NCI-H526 (cell line): Measurements from ENCODE around the gene UBR7.
"Not testable (repeated sequence)": the region's sequence is repeated elsewhere in the genome, so short reads cannot be mapped to it uniquely, and the experiment has no call there.

Source experiments
- DNase-seq, 2 experiments: peaks; one replicate each; lab custom pipeline; 2025; lab: John Stamatoyannopoulos, UW

UBR7 gene

DNA sequence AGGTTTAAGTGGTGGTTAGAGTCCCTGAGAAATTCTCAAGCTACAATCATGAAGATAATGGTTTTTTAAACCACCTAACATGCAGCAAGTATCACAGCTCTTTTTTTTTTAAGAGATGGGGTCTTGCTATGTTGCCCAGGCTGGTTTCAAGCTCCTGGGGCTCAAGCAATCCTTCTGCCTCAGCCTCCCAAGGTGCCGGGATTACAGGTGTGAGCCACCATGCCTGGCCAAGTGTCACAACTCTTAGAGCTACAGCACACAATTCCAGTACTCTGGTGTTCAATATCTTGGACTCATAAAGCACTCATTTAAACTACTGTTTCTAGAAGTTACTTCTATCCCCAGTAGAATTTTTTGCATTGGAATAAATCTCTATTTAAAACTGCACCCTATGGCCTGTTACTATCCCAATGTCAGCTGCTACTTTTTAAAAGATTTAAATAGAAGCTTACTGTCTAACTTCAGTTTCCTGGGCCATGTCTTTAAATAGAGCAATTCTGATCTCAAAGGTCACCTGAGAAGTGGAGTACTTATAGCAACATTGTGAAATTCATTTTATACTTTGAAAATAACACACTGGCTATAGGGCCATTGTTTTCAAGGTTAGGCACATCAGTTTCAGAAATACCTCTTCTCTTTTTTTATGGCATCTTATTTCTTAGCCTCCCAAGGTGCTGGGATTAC is 11.6 kb upstream of the UBR7 start:
- no peak for DNase-seq

DNA sequence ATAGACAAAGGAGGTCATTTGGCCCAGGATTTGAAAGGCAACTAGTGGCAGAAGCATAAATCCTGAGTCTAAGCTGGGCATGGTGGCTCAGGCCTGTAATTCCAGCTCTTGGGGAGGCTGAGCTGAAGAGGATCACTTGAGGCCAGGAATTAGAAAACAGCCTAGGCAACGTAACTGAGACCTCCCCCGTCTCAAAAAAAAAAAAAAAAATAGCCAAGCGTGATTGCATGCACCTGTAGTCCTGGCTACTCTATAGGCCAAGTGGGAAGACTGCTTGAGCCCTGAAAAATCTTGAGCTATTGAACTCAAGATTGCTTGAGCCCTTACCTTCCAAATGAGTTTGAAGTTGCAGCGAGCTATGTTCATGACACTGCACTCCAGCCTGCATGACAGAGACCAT is 8.0 kb upstream of the UBR7 start:
- no peak for DNase-seq

GRCh38 chr14:93200553-93200952 is 6.5 kb upstream of the UBR7 start:
- no peak for DNase-seq

DNA sequence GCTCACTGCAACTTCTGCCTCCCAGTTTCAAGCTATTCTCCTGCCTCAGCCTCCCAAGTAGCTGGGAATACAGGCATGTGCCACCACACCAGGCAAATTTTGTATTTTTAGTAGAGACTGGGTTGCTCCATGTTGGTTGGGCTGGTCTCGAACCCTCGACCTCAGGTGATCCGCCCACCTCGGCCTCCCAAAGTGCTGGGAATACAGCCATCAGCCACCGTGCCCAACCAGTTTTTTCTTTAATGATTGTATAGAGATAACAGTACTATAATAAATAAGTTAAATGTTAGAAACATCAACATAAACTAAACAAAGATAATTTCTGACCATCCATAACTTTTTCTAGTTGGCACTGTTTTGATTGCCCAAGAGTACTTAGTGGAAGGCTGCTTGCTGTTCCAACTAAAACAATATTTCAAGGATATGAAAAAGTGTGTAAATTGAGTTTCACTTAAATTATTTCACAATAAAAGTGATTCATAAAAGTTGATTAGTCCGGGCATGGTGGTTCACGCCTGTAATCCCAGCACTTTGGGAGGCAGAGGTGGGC is 5.8 kb upstream of the UBR7 start:
- no peak for DNase-seq

DNA sequence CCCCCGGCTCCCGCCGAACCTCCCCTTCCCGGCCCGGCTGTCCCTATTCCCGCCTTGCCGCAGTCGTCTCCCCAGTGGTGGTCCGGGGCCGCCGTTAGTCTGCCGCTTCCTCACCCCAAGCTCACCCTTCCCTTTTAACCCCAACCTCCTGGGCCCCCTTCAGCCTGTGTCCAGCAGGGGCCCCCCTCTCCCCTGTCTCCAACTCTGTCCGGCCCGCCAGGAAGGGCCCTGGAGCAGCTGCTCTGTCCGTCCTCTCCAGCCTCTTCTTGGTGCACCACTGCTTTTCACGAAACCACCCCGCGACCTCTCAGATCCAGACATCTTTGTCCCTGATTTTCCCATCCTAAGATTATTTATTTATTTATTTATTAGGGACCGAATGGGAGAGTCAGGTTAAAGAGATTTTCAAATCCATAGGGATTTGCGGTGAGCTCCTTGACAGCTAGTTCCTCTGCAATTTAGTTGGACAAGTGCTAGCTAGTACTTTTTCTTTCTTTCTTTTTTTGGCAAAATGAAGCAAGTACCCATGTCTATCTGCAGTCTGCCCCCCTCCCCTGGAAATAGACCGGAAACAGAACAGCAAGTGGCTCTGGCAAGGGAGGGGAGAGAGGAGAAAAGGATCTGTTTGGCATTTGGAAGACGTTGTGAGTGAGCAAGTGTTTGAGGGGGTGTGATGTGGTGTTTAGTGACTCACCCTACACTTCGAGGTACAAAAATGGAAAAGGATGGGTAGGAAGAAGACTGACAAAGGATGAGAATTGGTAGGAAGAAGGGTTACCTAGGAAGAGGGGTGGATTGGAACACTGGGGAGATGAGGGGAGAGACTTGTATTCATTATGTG is 632 bp downstream of the UBR7 start:
- peak in 1 of 2 experiments; percentile 80 for DNase-seq

GRCh38 chr14:93212432-93212831 is 5.4 kb downstream of the UBR7 start:
- DNase-seq = no peak

DNA sequence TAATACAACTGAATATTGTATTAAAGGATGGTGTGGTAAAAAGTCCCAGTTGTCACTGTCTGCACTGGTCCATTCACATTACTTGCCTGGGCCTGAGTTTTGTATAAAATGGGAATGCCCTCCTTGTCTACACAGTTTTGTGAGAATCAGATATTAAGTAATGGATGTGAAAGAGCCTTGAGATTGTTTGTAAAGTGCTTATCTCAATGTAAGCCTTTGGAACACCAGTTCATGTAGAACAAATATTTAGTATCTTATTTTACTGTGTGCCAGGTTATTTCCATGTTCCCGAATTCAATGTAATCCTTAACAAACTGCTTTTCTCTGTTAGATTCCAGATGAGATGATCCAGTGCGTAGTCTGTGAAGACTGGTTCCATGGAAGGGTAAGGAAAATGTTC is 7.5 kb downstream of the UBR7 start:
- DNase-seq = no peak

DNA sequence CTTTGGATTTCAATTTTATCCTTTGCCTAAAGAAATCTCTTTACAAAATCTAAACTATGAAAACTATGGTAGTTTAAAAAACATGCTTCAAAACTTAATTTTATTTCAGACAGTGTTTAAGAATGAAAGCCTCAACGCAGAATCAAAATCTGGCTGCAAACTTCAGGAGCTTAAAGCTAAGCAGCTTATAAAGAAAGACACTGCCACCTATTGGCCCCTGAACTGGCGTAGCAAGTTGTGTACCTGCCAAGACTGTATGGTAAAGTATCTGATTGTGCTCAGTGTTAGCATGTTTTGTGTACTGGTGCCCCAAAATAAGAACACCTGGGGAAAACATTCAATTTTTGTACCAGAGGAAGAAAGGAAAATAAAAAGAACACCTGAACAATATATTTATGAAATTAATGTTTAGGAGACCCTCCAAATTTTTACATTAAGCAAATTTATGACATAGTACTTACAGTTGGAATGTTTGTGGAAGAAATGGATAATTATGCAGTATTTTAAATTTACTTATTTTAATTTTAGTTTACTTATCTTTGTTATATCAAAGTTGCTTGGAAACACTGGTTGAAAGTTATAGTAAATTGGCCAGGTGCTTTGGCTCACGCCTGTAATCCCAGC is 12.2 kb downstream of the UBR7 start:
- DNase-seq = peak; percentile 37 to 60

GRCh38 chr14:93220509-93220908 is 13.5 kb downstream of the UBR7 start:
- no peak for DNase-seq

DNA sequence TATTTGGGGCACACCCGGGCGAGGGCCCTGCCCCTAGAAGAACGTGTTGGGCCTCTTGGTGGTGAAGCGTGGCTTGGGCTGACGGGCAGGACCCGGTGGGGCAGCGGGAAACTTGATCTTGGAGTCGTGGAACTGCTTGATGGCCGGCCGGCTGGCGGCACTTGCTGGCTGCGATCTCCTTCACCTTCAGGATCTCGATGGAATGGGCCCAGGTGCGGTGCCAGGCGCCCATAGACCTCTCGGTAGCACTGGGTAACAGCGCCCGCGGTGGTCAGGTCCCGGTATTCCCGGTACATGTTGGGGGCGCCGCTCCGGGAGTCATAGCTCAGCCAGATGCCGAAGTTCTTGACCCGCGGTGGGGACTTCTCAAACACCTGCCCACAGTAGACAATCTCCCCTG is 16.5 kb downstream of the UBR7 start:
- DNase-seq = no peak

GRCh38 chr14:93228550-93228949 is 21.5 kb downstream of the UBR7 start:
- no peak for DNase-seq

- peak in 1 of 2 experiments; percentile 37 for DNase-seq
Observed at GRCh38 chr14:93230539-93230938, 23.5 kb downstream of the UBR7 start.

DNA sequence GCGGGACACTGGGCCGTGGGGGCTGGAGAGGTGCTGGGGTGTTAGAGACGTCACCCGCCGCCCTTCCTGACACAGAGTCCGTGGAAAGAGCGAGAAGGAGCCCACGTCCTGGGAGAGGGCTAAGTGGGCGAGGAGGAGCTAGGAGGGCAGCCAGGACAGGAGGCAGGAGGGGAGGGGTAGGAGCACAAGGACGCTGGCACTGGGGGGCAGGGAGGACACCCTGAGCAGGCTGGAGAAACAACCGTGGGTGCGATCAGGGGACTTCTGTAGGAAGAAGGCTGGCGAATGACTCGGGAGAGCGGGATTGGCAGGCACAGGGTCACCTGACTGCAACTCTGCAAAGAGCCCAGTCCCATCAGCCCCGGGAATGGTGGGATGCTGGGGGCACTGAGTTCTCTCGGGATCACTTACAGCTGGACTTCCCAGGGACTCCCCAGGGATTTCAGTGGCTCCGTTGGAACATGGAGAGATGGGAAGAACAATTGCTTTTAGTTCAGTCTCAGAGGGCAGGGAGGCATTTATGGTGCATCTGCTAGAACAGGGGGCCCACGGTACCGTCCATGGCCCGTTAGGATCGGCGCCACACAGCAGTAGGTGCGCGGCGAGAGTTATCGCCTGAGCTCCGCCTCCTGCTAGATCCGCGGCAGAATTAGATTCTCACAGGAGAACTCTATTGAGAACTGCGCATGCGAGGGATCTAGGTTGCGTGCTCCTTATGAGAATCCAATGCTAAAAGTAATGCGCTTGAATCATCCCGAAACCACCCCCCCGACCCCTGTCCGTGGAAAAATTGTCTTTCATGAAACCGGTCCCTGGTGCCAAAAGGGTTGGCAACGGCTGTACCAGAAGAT is 24.3 kb downstream of the UBR7 start:
- DNase-seq = peak; percentile 49 to 76

DNA sequence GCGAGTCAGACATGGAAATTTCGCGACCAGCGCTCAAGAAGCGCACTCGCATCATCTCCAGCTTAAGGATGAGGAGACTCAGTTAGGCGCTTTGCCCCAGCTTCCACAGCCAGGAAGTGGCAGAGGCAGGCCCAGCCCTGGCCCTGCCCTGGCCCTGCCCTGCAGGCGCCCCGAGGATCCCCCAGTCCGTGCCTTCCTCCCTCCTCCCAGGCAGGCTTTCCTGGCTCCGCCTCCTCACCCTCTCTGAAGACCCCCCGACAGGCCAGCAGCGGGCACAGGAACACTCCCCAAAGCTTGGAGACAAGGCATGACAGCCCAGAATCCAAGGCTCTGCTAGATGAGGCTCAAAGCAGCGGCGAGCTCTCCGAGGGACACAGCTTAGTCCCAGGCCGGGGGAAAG is 25.1 kb downstream of the UBR7 start:
- no peak for DNase-seq

DNA sequence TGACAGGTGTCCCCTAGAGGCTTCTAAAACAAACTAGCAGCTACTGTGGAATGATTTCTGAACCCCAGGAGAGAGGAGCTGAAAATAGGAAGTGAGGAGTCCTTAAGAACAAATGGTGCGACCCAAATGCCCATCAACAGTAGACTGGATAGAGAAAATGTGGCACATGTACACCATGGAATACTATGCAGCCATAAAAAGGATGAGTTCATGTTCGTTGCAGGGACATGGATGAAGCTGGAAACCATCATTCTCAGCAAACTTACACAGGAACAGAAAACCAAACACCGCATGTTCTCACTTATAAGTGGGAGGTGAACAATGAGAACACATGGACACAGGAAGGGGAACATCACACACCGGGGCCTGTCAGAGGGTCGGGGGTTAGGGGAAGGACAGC is 26.0 kb downstream of the UBR7 start:
- DNase-seq = not testable (repeated sequence)

- DNase-seq = peak in 1 of 2 experiments; percentile 16
Observed at GRCh38 chr14:93234798-93235197, 27.7 kb downstream of the UBR7 start.

DNA sequence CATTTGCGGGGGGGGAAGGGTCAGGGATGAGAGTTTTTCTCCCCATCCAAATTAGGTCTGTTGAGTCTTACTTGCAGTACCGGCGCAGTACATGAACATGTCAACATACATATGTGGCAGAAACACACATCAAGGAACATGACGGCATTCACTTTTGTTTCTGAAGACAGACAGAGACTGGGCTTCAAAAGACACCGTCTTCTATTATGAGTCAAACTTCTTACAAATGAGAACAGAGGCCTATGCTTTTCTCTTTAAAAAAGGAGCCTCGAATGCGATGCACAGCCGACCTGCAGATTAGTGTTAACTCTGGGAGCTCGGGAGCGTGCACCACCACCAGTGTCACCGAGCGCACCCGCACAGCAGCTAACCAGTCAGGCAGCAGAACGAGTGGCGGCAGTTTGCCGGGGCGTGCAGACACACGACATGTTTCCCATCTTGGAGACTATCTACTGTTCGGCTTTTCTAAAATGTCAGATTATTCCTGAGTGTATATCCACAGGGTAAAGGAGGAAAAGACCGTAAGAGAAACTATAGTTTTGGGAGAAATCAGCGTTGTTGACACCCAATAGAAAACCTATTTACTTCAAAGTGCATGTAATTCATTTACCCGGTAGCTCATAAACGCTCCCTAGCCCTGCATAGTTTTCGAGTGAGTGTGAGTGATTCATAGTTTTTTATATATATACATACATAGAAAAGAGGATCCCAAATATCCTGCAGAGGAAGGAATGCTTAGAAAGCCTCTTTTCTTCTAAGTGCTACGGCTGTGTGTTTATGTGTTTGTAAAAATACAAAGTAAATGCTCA is 33.0 kb downstream of the UBR7 start:
- no peak for DNase-seq

- no peak for DNase-seq
Observed at GRCh38 chr14:93240678-93241000, 33.6 kb downstream of the UBR7 start.

GRCh38 chr14:93245764-93246420 is 38.8 kb downstream of the UBR7 start:
- DNase-seq = no peak

DNA sequence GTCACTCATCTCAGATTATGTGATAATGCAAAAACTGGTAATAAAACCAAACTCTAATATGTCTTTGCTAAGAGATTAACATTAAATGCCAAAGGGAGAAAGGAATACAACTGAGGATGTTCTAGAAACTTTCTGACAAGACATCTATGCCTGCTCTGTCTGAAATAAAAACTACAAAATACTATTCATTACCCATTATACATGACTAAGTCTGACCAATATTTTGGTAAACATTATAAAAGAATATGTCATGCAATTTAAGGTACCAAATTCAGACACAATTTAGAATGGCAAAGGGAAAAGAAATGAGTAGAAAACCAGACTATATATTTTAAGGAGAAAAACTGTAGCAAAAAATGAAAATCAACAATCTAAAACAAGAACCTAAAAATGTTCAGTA is 39.5 kb downstream of the UBR7 start:
- no peak for DNase-seq
